DOHH2 (cell line): ENCODE results near the gene KCNH1.

Experiments
- H3F3A ChIP-seq: fragments of 200-600 bp; sonication (generic), shearing (Covaris generic); 2 replicates; pipeline ENCODE4 v1.6.0; 2016; ENCODE audit warnings: antibody characterized with exemption, mild to moderate bottlenecking; ENCODE audit not compliant: control insufficient read depth, insufficient read depth
- H3K27ac ChIP-seq: fragments of 200-600 bp; sonication (generic); 2 replicates; pipeline ENCODE4 v1.5.1; 2014; ENCODE audit warnings: low read depth, mild to moderate bottlenecking, low read length, moderate library complexity
- H3K27me3 ChIP-seq: fragments of 200-600 bp; sonication (generic); 2 replicates; pipeline ENCODE4 v1.6.1; 2014; ENCODE audit warnings: mild to moderate bottlenecking, low read length, mixed read lengths; ENCODE audit not compliant: control insufficient read depth
- H3K36me3 ChIP-seq: fragments of 200-600 bp; sonication (generic); 2 replicates; pipeline ENCODE4 v1.6.1; 2014; ENCODE audit warnings: mild to moderate bottlenecking, low read length, moderate library complexity, mixed read lengths; ENCODE audit not compliant: control insufficient read depth
- H3K4me1 ChIP-seq: fragments of 200-600 bp; sonication (generic); 2 replicates; pipeline ENCODE4 v1.6.1; 2014; ENCODE audit warnings: mild to moderate bottlenecking, low read length, mixed read lengths; ENCODE audit not compliant: control insufficient read depth
- H3K4me2 ChIP-seq: fragments of 200-600 bp; sonication (generic); 2 replicates; pipeline ENCODE4 v1.6.0; 2014; ENCODE audit warnings: mild to moderate bottlenecking, low read length, moderate library complexity
- H3K4me3 ChIP-seq: fragments of 200-600 bp; sonication (generic); 2 replicates; pipeline ENCODE4 v1.5.1; 2014; ENCODE audit warnings: mild to moderate bottlenecking, low read length, mixed read lengths
- H3K79me2 ChIP-seq: fragments of 200-600 bp; sonication (generic); 2 replicates; pipeline ENCODE4 v1.6.1; 2014; ENCODE audit warnings: mild to moderate bottlenecking, low read length, mixed read lengths; ENCODE audit not compliant: control insufficient read depth
- H3K9me2 ChIP-seq: fragments of 200-600 bp; sonication (generic); replicated peaks from 2 replicates; pipeline ENCODE4 v1.6.1; 2014; ENCODE audit warnings: mild to moderate bottlenecking, low read length, mixed read lengths; ENCODE audit not compliant: control insufficient read depth
- H3K9me3 ChIP-seq: fragments of 200-600 bp; sonication (generic); 2 replicates; pipeline ENCODE4 v1.6.1; 2014; ENCODE audit warnings: antibody characterized with exemption, low read length, mixed read lengths; ENCODE audit not compliant: control insufficient read depth, insufficient read depth
- H4K20me1 ChIP-seq: fragments of 200-600 bp; sonication (generic); 2 replicates; pipeline ENCODE4 v1.6.0; 2014; ENCODE audit warnings: low read depth, mild to moderate bottlenecking, antibody characterized with exemption, low read length, moderate library complexity; ENCODE audit not compliant: control insufficient read depth, insufficient read depth
- EZH2phosphoT487 ChIP-seq: fragments of 200-600 bp; sonication (generic); IDR thresholded peaks from 2 replicates; pipeline ENCODE4 v1.6.1; 2017; ENCODE audit warnings: borderline replicate concordance, mild to moderate bottlenecking, antibody characterized with exemption, low read length, moderate library complexity, mixed read lengths
- TF ChIP-seq, protein P1 (sequence below): fragments of 200-600 bp; sonication (generic); IDR thresholded peaks from one replicate; pipeline ENCODE4 v1.5.1; 2014; ENCODE audit warnings: antibody characterized with exemption, mild to moderate bottlenecking, low read depth, low read length; ENCODE audit not compliant: poor library complexity, severe bottlenecking

The KCNH1 gene

GRCh38 chr1:210786546-210786945 lies 347.4 kb downstream of the KCNH1 start:
- H3F3A ChIP-seq: no peaks in the 10 kb centered on the region
- no peak overlapping the region for H3K4me2 ChIP-seq
- no peak for TF ChIP-seq EZH2phosphoT487
- TF ChIP-seq, protein P1, sequence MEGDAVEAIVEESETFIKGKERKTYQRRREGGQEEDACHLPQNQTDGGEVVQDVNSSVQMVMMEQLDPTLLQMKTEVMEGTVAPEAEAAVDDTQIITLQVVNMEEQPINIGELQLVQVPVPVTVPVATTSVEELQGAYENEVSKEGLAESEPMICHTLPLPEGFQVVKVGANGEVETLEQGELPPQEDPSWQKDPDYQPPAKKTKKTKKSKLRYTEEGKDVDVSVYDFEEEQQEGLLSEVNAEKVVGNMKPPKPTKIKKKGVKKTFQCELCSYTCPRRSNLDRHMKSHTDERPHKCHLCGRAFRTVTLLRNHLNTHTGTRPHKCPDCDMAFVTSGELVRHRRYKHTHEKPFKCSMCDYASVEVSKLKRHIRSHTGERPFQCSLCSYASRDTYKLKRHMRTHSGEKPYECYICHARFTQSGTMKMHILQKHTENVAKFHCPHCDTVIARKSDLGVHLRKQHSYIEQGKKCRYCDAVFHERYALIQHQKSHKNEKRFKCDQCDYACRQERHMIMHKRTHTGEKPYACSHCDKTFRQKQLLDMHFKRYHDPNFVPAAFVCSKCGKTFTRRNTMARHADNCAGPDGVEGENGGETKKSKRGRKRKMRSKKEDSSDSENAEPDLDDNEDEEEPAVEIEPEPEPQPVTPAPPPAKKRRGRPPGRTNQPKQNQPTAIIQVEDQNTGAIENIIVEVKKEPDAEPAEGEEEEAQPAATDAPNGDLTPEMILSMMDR: no peak
- no peaks in the 10 kb centered on the region for H3K79me2 ChIP-seq
- H4K20me1 ChIP-seq: no peaks in the 10 kb centered on the region
- H3K27me3 ChIP-seq: no peaks in the 10 kb centered on the region
- H3K9me2 ChIP-seq: no peaks in the 10 kb centered on the region
- H3K9me3 ChIP-seq: no peaks in the 10 kb centered on the region
- H3K4me3 ChIP-seq: no peak overlapping the region
- no peak overlapping the region for H3K27ac ChIP-seq
- no peaks in the 10 kb centered on the region for H3K4me1 ChIP-seq
- no peaks in the 10 kb centered on the region for H3K36me3 ChIP-seq

- Histone ChIP-seq H3K27me3 (no peaks in the 10 kb centered on the region), H3K4me2 (no peak overlapping the region), H3K27ac (no peak overlapping the region), H3K9me2 (no peaks in the 10 kb centered on the region), H4K20me1 (no peaks in the 10 kb centered on the region), H3K4me3 (no peak overlapping the region), H3K4me1 (no peaks in the 10 kb centered on the region), H3F3A (no peaks in the 10 kb centered on the region), H3K79me2 (no peaks in the 10 kb centered on the region), H3K36me3 (no peaks in the 10 kb centered on the region), H3K9me3 (no peaks in the 10 kb centered on the region)
- TF ChIP-seq, protein P1: no peak
- no peak for TF ChIP-seq EZH2phosphoT487
Observed at GRCh38 chr1:210783925-210784324, 350.0 kb downstream of the KCNH1 start.

DNA sequence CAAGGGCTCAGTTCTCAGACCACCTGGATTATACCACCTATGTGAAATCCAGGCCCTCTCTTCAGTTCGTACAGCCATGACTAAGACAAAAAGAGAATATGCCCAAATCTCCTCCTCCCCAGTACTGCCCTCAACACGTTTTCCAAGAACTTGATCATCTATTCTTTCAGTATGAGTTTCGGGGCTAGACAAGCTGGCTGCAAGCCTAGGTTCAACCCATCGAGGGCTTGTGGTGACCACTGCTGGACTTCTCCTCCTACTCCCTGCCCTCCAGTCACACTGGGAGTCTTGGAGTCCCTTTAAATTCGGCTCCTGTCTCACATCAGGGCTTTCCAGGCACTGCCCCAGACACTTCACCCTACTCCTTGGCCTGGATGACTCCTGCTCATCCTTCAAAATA lies 352.3 kb downstream of the KCNH1 start:
- Histone ChIP-seq H3K4me3 (no peak overlapping the region), H3K36me3 (no peaks in the 10 kb centered on the region), H3K27me3 (no peaks in the 10 kb centered on the region), H4K20me1 (no peaks in the 10 kb centered on the region), H3K9me2 (no peaks in the 10 kb centered on the region), H3K27ac (no peak overlapping the region), H3K4me1 (no peaks in the 10 kb centered on the region), H3K4me2 (no peak overlapping the region), H3K9me3 (no peaks in the 10 kb centered on the region), H3F3A (no peaks in the 10 kb centered on the region), H3K79me2 (no peaks in the 10 kb centered on the region)
- no peak for TF ChIP-seq EZH2phosphoT487
- TF ChIP-seq, protein P1: no peak

GRCh38 chr1:210779269-210779668 lies 354.7 kb downstream of the KCNH1 start:
- no peak overlapping the region for H3K27ac ChIP-seq
- no peaks in the 10 kb centered on the region for H3K27me3 ChIP-seq
- H3K79me2 ChIP-seq: no peaks in the 10 kb centered on the region
- no peaks in the 10 kb centered on the region for H3F3A ChIP-seq
- H3K4me2 ChIP-seq: no peak overlapping the region
- no peaks in the 10 kb centered on the region for H3K9me3 ChIP-seq
- H4K20me1 ChIP-seq: no peaks in the 10 kb centered on the region
- TF ChIP-seq, protein P1: no peak
- TF ChIP-seq EZH2phosphoT487: no peak
- H3K9me2 ChIP-seq: no peaks in the 10 kb centered on the region
- H3K4me1 ChIP-seq: no peaks in the 10 kb centered on the region
- no peak overlapping the region for H3K4me3 ChIP-seq
- no peaks in the 10 kb centered on the region for H3K36me3 ChIP-seq
